K562 (cell line): ENCODE measurements around the gene FANCD2. TPM values are rescaled to one million over a fixed set of nuclear protein-coding genes. Genes with fewer than 3 reads are reported as not detected.

Source experiments
- ATF1 ChIP-seq, 2 experiments: fragments of 450-650 bp in 1 of 2; IDR thresholded peaks; 2 replicates each; pipeline ENCODE4 v1.6.1; 2016; ENCODE audit warnings: missing compliant biosample characterization in 1 of 2, missing genetic modification characterization in 1 of 2
- EZH2 ChIP-seq: IDR thresholded peaks from 2 replicates; pipeline ENCODE4 v1.6.1; 2012; ENCODE audit warnings: low read depth, mild to moderate bottlenecking, inconsistent platforms, low read length, borderline replicate concordance
- HCFC1 ChIP-seq: IDR thresholded peaks from 2 replicates; pipeline ENCODE4 v1.6.1; 2012; ENCODE audit warnings: low read depth, low read length, improper control_type of control experiment
- HDAC2 ChIP-seq: fragments of 450-650 bp; IDR thresholded peaks from 2 replicates; pipeline ENCODE4 v1.6.1; 2016; ENCODE audit warnings: mild to moderate bottlenecking
- KDM1A ChIP-seq, 2 experiments: fragments of 450-650 bp; IDR thresholded peaks; 2 replicates each; pipeline ENCODE4 v1.6.1; 2016; ENCODE audit warnings: mild to moderate bottlenecking in 2 of 2
- KDM5B ChIP-seq: fragments of 200-600 bp; sonication (generic); IDR thresholded peaks from 2 replicates; pipeline ENCODE4 v1.6.1; 2012; ENCODE audit warnings: low read depth, mild to moderate bottlenecking, moderate library complexity, low read length, control low read depth, inconsistent platforms; ENCODE audit not compliant: insufficient replicate concordance
- NR4A1 ChIP-seq, 2 experiments: fragments of 250-450 bp in 1 of 2; fragments of 450-650 bp in 1 of 2; sonication (Bioruptor Pico) in 1 of 2; IDR thresholded peaks; 2 replicates each; pipeline versions ENCODE4 v1.4.0 to v1.6.1; 2016 to 2020; ENCODE audit warnings: mild to moderate bottlenecking in 2 of 2, missing compliant biosample characterization in 1 of 2, missing genetic modification characterization in 1 of 2, moderate library complexity in 1 of 2
- PHB2 ChIP-seq: fragments of 450-650 bp; IDR thresholded peaks from 2 replicates; pipeline ENCODE4 v1.6.1; 2017; ENCODE audit warnings: low read depth
- PHF20 ChIP-seq: fragments of 450-650 bp; IDR thresholded peaks from 2 replicates; pipeline ENCODE4 v1.6.1; 2018; ENCODE audit not compliant: partially characterized antibody
- SMARCE1 ChIP-seq: fragments of 450-650 bp; IDR thresholded peaks from 2 replicates; pipeline ENCODE4 v1.7.1; 2016; ENCODE audit warnings: mild to moderate bottlenecking
- TRIM25 ChIP-seq: fragments of 450-650 bp; IDR thresholded peaks from 2 replicates; pipeline ENCODE4 v1.7.0; 2016; ENCODE audit warnings: borderline replicate concordance
- ZBTB17 ChIP-seq: fragments of 450-650 bp; formaldehyde crosslinking; IDR thresholded peaks from 2 replicates; pipeline ENCODE4 v1.4.0; 2020; ENCODE audit warnings: mild to moderate bottlenecking
- ZBTB49 ChIP-seq: sonication (generic); formaldehyde crosslinking; IDR thresholded peaks from 2 replicates; pipeline ENCODE4 v1.8.0; 2022; ENCODE audit warnings: missing genetic modification reagents, mild to moderate bottlenecking, borderline replicate concordance
- ZFP91 ChIP-seq: sonication (generic); formaldehyde crosslinking; IDR thresholded peaks from 2 replicates; pipeline ENCODE4 v1.8.0; 2022; ENCODE audit warnings: mild to moderate bottlenecking, missing genetic modification reagents
- ZHX1 ChIP-seq: fragments of 150-350 bp; conservative IDR thresholded peaks from 2 replicates; pipeline ENCODE4 v1.6.1; 2014; ENCODE audit warnings: low read length
- ZNF134 ChIP-seq: fragments of 250-450 bp; sonication (Bioruptor Pico); conservative IDR thresholded peaks from 2 replicates; pipeline ENCODE4 v1.4.0; 2020
- ZNF76 ChIP-seq: fragments of 250-450 bp; sonication (Bioruptor Pico); IDR thresholded peaks from 2 replicates; pipeline ENCODE4 v1.4.0; 2020; ENCODE audit warnings: mild to moderate bottlenecking, moderate library complexity, borderline replicate concordance
- polyA plus RNA-seq, 8 experiments: library from polyadenylated mRNA; depleted of rRNA in 4 of 8; stranded (reverse) in 5 of 8; unstranded in 3 of 8; fragments of >200 nt; fragmentation: Nextera tagmentation in 2 of 8; fragmentation: Illumina TruSeq in 1 of 8; extraction: Ambion mirVana in 2 of 8; extraction: Trizol in 1 of 8; gene quantifications; 2 replicates each; pipeline versions ENCODE4 v1.2.1 to v1.2.3, GENCODE V29; 2011 to 2014; ENCODE audit warnings: inconsistent platforms in 1 of 8, missing spikeins in 1 of 8
- total RNA-seq, 7 experiments: library from RNA; depleted of rRNA in 6 of 7; stranded (reverse); fragments of >200 nt in 6 of 7; fragmentation: Illumina TruSeq in 2 of 7; extraction: Trizol in 2 of 7; gene quantifications; 2 replicates each; pipeline versions ENCODE4 v1.2.1 to v1.2.3, GENCODE V29; 2011 to 2021; ENCODE audit warnings: low replicate concordance in 1 of 7

FANCD2 gene
- total and polyA plus RNA-seq, 9 of the 15 experiments (the other 6 are each of a cell fraction or from before 2014, with no cell fraction given): 59.4 to 137 (median 96.1) TPM

- no peak for TF ChIP-seq ZNF134 (CRISPR knock-in tag)
- no peak for TF ChIP-seq ZNF76 (CRISPR knock-in tag)
- TF ChIP-seq ZHX1: no peak
- no peak for TF ChIP-seq TRIM25
- TF ChIP-seq KDM5B: no peak
- peak; percentile 55 to 61; a peak in 3 of 4 replicates for TF ChIP-seq KDM1A (IDR thresholded peaks at IDR 0.05)
- peak; percentile 66; the same call in 1 of the 2 replicates for TF ChIP-seq HDAC2
- no peak for TF ChIP-seq NR4A1 (CRISPR knock-in tag; IDR thresholded peaks at IDR 0.05)
- TF ChIP-seq NR4A1 (tag; IDR thresholded peaks at IDR 0.05): no peak; the same call in 1 of the 2 replicates
- TF ChIP-seq ZBTB49 (CRISPR knock-in tag): no peak
- peak; percentile 15; the same call in 1 of the 2 replicates for TF ChIP-seq HCFC1
- TF ChIP-seq EZH2: no peak
- no peak for TF ChIP-seq ATF1 (CRISPR knock-in tag; IDR thresholded peaks at IDR 0.05)
- 0 out of 2 replicates have a peak, but pooled peaks have one; percentile 9 for TF ChIP-seq ATF1 (tag; IDR thresholded peaks at IDR 0.05)
- TF ChIP-seq SMARCE1: peak; percentile 62; the same call in 1 of the 2 replicates
- no peak for TF ChIP-seq ZFP91 (CRISPR knock-in tag)
- TF ChIP-seq PHB2: no peak
- no peak for TF ChIP-seq PHF20
- TF ChIP-seq ZBTB17 (CRISPR knock-in tag): no peak
Measured at GRCh38 chr3:10142707-10143560, 116.7 kb downstream of the FANCD2 start (continued).
